SK-N-MC (cell line): ENCODE results near the gene AGPAT2.

Source experiments
- EZH2 ChIP-seq: fragments of 200-600 bp; sonication (generic); IDR thresholded peaks from one replicate; pipeline ENCODE4 v1.6.1; 2017; ENCODE audit warnings: antibody characterized with exemption
- POLR2AphosphoS5 ChIP-seq: IDR thresholded peaks from 2 replicates; pipeline ENCODE4 v1.6.1; 2012; ENCODE audit warnings: mild to moderate bottlenecking, low read depth, low read length, borderline replicate concordance

- TF ChIP-seq POLR2AphosphoS5 (no peak), EZH2 (no peak)
Observed at GRCh38 chr9:136643596-136644342, 43.5 kb downstream of the AGPAT2 start.
